Measurements from ENCODE around the gene PDGFD. TPM values are rescaled to one million over a fixed set of nuclear protein-coding genes. Genes with fewer than 3 reads are reported as not detected.

PDGFD gene
- total and polyA plus RNA-seq, 2 donors (not counting 3 experiments of a cell fraction or from before 2014, with no cell fraction given): 6.3 to 13.1 TPM

DNA sequence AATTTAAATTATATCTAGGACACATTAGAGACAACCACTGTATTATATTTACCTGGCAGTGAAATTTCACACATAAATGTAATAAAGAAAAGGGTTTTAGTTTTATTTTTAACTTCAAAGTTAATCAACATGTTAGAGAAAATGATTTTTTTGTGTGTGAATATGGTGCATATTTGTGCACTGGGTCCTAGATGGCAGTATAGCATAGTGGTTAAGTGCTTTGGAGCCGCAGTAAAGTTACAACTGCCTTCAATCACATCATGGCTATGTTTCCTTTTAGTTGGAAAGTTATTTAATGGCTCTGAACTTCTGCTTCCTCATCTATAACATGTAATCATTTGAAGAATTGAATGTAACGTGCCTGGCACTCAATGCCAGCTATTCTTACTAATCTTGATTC is 236.4 kb downstream of the PDGFD start:
- CTCF ChIA-PET: no interaction called here
- dilution Hi-C loops (cut with MboI; ENCODE audit: extremely low pct_ligation_motif_present, low sequenced_read_pairs) (no loop called here), intact Hi-C loops (cut with micrococcal nuclease) (loop anchor here (1.0 to 10.0 kb wide), 3 partner anchors 224 to 1937 kb away; no protein-coding TSS in a partner anchor)
- H3K4me3 ChIP-seq (replicated peaks in 1 of 3; ENCODE audit: insufficient read depth in 1 of 3, low read depth in 1 of 3, low read length in 3 of 3): no peak overlapping the region
- POLR2A ChIA-PET: no interaction called here
- DNase-seq (ENCODE audit: low read depth, low spot score) (no peak), FAIRE-seq (no peak)
- TF ChIP-seq EZH2 (IDR thresholded peaks at IDR 0.05; ENCODE audit: borderline replicate concordance, low read depth, low read length, severe bottlenecking) (no peak), FOS (IDR thresholded peaks at IDR 0.05; ENCODE audit: borderline replicate concordance, insufficient read depth, low read length) (no peak), POLR2A (IDR thresholded peaks at IDR 0.05; ENCODE audit: low read depth, low read length) (no peak), JUN (IDR thresholded peaks at IDR 0.05; ENCODE audit: borderline replicate concordance, insufficient read depth, insufficient read length, low read depth) (no peak), POLR2AphosphoS5 (IDR thresholded peaks at IDR 0.05; ENCODE audit: insufficient read depth, low read depth, low read length) (no peak), MYC (IDR thresholded peaks at IDR 0.05; ENCODE audit: low read depth, low read length) (no peak), GATA2 (IDR thresholded peaks at IDR 0.05; ENCODE audit: insufficient read depth, insufficient read length, low read depth, low read length) (no peak)
- TF ChIP-seq, protein P1, sequence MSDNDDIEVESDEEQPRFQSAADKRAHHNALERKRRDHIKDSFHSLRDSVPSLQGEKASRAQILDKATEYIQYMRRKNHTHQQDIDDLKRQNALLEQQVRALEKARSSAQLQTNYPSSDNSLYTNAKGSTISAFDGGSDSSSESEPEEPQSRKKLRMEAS (IDR thresholded peaks at IDR 0.05; ENCODE audit: insufficient read depth, insufficient read length): no peak
- TF ChIP-seq, protein P2, sequence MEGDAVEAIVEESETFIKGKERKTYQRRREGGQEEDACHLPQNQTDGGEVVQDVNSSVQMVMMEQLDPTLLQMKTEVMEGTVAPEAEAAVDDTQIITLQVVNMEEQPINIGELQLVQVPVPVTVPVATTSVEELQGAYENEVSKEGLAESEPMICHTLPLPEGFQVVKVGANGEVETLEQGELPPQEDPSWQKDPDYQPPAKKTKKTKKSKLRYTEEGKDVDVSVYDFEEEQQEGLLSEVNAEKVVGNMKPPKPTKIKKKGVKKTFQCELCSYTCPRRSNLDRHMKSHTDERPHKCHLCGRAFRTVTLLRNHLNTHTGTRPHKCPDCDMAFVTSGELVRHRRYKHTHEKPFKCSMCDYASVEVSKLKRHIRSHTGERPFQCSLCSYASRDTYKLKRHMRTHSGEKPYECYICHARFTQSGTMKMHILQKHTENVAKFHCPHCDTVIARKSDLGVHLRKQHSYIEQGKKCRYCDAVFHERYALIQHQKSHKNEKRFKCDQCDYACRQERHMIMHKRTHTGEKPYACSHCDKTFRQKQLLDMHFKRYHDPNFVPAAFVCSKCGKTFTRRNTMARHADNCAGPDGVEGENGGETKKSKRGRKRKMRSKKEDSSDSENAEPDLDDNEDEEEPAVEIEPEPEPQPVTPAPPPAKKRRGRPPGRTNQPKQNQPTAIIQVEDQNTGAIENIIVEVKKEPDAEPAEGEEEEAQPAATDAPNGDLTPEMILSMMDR (IDR thresholded peaks at IDR 0.05; ENCODE audit: extremely low read depth in 1 of 2, insufficient read depth in 1 of 2, low read depth in 1 of 2, low read length in 2 of 2): no peak
- BruUV-seq (replicated peaks): no TSS peak
- no peaks in the 10 kb centered on the region for H3K27me3 ChIP-seq (ENCODE audit: control insufficient read depth in 2 of 2, insufficient read depth in 2 of 2, low read length in 2 of 2)
- no peaks in the 10 kb centered on the region for H3K9me1 ChIP-seq (replicated peaks; ENCODE audit: control insufficient read depth, extremely low read depth, insufficient read depth, low read length)
- no peaks in the 10 kb centered on the region for H3K79me2 ChIP-seq (ENCODE audit: control insufficient read depth, insufficient read depth, low read length)
- no peak overlapping the region for H3K27ac ChIP-seq (ENCODE audit: insufficient read depth, low read depth, low read length)
- H4K20me1 ChIP-seq (replicated peaks; ENCODE audit: control insufficient read depth, extremely low read depth, insufficient read depth, low read length): no peaks in the 10 kb centered on the region
- no peaks in the 10 kb centered on the region for H3K9me3 ChIP-seq (replicated peaks; ENCODE audit: control insufficient read depth, insufficient read depth, low read length)
- H3K36me3 ChIP-seq (ENCODE audit: control insufficient read depth in 2 of 2, extremely low read depth in 1 of 2, insufficient read depth in 2 of 2, low read length in 2 of 2): no peaks in the 10 kb centered on the region
- no peak overlapping the region for H3K4me2 ChIP-seq (ENCODE audit: insufficient read depth, low read length)
- no peak overlapping the region for H3K9ac ChIP-seq (replicated peaks; ENCODE audit: extremely low read depth, insufficient read depth, low read length)
- H2AFZ ChIP-seq (ENCODE audit: low read depth, low read length): no peak overlapping the region
- no peaks in the 10 kb centered on the region for H3K4me1 ChIP-seq (ENCODE audit: control insufficient read depth, extremely low read depth, insufficient read depth, low read length)

Data from endothelial cell of umbilical vein (primary cell).